Pons (tissue), 1 donor: ENCODE results near the gene RSPO4.

Experiments used
- DNase-seq: peaks from one replicate; pipeline ENCODE4 v3.0.0-alpha.2; 2016; ENCODE audit warnings: low spot score

Gene RSPO4

DNA sequence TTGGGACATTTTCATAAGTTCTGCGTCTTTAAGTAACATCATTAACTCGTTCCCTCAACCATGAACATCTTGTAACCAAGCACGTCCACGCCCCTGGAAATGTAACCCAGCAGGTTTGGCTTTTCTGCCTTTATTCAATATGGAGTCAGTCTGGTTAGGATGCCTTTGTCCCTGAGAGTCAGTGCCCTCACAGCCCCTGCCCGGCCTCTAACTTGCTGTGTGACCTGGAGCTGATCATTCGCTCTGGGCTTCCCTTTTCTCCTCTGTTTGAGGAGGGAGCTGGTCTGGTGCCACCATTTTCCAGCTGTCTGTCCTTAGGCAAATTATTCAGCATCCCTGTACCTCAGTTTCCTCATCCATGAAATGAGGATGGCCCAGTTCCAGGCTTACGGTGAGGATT, 59.5 kb downstream of the RSPO4 start:
- DNase-seq: no peak

DNA sequence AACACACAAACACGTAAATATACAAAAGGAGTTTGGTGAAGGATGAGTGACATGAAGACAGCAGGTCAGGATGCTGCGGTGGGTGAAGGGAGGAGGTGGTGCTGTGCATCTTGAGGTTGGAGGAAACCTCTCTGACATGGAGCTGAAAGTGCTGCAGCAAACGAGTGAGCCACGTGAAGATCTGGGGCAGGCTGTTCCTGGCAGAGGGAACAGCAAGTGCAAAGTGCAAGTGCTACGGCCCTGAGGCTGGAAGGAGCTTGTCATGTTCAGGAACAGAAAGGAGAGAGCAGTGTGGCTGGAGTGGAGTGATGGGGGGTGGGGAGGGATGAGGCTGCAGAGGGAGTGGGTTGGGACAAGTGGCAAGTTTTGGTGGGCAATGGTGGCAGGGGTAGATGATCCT, 61.2 kb downstream of the RSPO4 start:
- no peak for DNase-seq

DNA sequence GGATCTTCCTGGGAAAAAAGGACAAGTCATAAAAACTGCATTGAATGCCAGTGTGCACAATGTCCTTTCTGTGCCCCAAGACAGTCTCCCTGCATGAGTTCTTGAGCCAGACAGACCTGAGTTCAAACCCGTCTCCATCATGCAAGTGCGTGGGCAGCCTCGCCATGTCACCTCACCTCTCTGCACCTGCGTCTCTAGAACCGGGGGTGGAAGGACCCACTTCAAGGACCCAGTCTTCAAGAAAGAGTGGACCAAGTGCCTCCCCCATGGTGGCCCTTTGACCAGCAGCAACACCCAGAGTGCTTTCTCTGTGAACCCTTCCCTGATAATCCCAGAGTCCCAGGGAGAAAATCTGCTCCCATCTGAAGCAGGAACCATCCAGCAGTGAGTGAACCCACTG, 62.5 kb downstream of the RSPO4 start:
- no peak for DNase-seq

DNA sequence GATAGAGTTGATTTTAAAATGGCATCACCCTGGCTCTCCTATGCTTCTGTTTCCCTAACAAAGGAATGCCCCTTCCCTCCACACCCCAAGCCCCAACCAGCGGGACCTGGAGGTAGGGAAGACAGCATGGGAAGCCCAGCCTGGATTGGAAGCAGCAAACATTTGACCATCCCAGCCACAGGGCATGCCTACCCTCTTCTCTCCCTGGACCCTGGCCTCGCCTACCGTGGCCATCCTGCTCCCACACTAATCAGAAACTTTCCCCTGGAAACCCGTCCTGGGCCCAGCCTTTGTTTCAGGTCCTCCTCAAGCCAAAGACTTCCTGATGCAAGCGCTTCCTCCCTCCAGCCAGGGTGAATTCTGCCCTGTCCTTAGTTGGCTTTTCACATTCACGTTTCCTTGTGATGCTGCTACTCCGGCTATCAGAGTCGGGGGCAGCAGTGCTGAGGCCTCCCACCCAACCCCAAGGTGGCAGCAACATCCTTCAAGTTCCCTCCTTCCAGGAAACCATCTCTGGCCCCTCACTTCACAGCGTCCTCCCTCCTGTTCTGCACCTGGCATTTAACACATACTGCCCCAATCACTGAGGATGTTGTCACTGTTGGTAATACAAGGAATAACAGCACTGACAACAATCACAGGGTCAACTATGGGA, 67.8 kb downstream of the RSPO4 start:
- DNase-seq: no peak

DNA sequence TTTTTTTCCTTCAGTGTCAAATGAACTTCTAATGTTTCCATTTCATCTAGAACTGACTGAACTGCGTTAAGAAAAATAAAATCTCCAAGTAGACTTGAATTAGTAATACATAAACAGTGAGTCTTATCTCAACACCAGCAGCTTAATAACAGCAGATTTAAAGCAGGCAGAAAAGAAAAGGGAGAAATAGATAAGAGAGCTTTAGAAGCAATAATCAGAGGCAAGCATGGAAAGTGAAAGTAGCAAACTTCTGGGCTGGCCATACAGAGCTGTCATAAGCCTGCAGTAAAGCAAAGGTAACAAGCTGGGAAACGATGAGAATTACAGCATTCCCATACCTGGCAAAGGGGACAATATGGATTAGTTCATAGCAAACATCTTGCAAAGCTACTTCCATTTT, 69.1 kb downstream of the RSPO4 start:
- no peak for DNase-seq

DNA sequence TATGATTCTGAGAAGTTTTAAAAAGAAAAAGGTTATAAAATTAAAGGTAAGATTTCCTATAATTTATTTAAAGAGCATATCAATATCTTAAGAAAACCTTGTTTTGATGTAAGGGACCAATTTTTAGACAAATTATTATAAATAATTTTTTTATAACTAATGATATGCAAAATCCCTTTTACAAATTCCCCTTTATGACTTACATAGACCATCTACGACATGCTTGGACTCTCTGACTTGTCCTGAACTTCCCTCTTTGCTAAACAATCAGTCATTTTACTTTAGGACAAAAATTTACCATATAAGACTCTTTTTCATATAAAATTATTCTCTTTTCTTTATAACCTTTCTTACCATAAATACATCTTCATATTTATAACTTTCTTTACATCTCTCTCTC, 70.7 kb downstream of the RSPO4 start:
- no peak for DNase-seq

DNA sequence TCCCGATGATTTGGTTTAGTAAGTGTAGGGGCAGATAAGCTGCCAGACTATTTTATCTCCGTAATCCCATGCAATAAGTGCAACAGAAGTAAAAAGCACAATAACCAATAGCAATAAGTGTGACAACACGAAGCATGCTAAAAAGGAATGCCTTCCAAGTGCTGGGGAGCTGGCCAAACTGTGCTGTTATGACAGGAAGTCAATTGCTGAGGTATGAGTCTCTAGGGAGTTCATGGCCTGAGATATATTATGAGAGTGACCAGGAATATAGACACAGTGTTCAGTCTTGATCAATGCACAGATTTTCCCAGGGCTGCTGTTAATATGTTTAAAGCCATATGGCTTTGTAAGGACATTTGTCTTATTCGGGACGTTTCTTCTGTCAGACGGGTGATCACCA, 75.4 kb downstream of the RSPO4 start:
- DNase-seq: no peak

DNA sequence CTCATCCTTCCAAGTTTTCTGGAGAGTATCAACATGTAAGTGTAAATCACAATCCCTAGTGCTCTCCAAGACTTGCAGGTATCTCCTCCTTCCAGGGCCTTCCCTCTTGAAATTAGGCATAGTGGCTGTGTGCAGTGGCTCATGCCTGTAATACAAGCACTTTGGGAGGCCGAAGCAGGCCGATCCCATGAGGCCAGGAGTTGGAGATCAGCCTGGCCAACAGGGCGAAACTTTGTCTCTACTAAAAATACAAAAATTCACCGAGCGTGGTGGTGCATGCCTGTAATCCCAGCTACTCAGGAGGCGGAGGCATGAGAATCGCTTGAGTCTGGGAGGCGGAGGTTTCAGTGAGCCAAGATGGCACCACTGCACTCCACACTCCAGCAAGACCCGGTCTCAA, 76.6 kb downstream of the RSPO4 start:
- no peak for DNase-seq

DNA sequence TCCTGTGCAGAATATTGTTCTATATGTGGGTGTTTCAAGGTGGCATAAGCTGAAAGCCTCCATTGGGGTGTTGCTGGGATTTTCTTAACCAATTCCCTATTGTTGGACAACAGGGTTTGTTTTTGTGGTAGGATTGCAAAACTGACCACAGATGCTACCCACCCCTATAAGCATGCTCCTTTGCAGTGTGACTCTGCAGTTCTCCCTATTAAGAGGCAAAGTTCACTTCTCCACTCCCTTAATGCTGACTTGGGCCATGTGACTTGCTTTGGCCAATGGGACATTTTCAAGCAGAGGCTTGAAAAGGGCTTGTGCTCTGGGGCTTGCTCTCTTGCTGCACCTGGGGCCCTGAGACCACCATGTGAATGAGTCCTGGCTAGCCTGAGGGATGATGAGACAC, 77.5 kb downstream of the RSPO4 start:
- no peak for DNase-seq

DNA sequence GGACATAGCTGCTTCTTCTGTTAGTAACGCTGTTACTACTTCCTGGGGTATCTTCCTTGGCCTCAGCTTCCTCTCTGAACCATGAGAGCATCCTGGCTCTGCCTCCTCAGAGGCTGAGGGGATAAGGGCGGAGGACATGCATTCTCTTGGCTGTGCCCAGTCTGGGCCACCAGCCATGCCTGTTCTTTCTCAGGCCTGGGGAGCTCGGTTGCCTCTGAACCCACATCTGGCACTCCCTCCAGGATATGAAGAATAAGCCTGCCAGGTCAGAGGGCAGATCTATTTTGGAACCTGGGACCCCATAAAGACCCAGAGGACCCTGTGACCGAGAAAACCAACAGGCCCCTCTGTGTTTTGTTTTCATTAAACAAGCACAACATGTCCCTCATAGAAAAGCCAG, 79.3 kb downstream of the RSPO4 start:
- DNase-seq: no peak

DNA sequence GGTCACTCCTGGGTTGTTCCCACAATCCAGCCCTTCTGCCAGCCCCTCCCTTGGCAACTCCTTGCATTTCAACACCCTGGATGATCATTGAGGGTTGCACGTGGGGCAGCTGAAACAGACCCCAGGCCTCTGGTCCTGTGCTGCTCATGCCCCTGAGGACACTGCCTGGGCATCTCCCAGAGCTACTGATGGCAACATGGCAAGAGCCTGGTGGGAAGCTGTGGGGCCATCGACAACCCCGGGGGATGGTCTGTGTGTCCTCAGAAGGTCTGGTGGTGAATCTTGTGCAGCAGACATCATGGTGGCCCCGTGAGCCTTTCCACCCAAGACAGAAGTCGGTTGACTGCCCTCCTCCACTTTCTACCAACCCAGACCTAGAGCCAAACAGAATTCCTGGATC, 81.0 kb downstream of the RSPO4 start:
- DNase-seq: no peak

DNA sequence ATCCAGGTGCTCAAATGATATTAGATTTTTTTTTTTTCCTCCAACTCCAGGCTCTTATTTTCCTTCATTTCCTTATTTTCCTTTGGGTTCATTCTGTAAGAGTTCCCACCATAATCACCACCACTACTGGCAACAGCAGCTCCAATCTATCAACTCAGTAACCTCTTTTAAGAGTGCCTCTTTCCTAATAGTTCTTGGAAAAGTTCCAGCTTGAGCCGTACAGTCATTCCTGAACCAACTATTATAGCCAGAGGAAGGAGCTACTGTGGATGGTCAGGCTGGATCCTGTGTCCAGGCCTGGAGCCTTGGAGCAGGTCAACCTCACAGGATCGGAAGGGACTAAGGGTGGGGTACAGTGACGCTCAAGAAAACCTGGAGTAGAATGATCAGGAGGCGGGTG, 81.8 kb downstream of the RSPO4 start:
- DNase-seq: no peak

DNA sequence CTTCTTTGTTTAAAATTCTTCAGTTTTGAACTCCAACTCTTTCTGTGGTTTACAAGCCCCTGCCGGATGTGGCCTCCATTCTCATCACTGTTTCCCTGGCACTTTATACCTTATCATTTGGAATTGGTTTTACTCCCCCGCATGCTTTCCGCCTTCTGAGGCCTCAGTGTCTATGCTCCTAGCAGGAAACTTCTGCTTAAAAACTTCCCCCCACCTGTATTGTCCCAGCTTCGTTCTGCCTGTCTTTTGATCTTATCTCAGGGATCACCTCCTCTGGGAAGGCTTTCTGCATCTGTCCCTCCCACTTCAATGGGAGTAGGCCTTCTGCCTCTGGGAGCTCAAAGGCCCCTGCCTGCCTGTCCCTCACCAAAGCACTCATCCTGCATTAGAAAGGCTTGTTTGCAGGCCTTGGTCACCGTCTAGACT, 82.6 kb downstream of the RSPO4 start:
- DNase-seq: no peak

DNA sequence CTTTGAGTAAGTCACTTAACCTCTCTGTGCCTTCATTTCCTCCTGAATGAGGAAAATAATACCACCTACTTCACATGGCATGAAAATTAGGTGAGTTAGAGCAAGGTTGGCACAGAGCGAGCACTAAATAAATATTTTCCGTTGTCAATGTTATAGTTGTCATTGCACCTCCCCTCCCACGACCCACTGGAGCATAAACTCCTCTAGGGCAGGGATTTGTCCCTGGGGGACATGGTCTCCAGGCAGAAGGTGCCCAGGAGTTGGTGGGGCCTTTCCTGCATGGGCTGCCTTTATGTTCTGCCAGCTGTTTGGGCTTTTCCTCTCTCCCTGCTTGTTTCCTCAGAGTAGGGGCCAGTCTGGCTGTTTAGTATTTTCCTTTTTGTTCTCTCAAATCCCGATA, 84.7 kb downstream of the RSPO4 start:
- no peak for DNase-seq

DNA sequence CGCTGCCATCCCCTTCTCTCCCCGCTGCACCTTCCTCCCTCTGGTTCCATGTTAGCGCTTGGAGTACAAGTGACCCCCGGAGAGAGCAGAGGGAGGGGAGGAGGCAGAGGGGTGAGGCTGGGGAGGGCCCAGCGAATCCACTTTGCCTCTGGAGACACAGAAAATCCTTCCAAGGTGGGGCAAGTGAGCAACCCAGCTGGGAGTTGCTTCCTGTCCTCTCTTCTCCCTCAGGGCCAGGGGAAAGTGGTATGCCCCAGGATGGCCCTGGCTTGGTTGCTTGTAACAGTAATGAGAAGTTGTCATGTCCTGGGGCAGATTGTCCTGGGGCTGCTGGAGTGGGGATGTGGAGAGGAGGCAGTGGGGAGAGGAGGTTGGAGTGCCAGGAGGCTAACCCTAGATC, 85.3 kb downstream of the RSPO4 start:
- DNase-seq: no peak

DNA sequence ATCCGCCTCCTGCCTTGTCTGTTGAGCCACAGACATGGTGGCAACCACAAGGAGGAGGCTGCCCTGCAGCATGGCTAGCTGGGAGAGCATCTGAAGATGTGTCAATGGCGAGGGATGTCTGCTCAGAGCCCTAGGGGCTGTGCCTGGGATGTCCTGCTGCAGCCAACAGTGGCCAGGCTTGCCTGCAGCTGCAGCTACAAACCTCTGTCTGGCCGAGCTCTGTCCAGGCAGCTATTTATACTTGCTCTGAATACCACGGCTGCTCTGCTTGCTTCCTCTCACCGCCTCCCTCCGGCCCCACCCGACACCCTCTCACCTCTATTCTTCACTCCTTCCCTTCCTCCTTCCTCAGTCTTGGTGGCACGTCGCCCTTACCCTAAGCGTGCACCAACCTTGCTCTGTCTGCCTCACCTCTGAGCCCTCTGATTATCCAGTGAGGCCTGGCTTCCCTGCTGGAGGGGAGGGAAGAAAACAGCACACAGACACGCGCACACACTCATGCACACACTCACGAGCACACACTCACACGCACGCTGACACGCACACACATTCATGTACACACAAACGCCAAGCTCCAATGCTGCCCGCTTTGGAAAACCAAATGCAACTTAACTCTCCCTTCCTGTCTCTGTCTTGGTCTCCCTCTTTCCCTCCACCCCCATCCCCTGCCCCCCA, 85.8 kb downstream of the RSPO4 start, which contains the start of gene ANGPT4:
TSS of gene ANGPT4 (minus strand) at position 210 of the 675 bp plus-strand sequence. CDS start at position 90, 120 bp downstream.
- DNase-seq: no peak

DNA sequence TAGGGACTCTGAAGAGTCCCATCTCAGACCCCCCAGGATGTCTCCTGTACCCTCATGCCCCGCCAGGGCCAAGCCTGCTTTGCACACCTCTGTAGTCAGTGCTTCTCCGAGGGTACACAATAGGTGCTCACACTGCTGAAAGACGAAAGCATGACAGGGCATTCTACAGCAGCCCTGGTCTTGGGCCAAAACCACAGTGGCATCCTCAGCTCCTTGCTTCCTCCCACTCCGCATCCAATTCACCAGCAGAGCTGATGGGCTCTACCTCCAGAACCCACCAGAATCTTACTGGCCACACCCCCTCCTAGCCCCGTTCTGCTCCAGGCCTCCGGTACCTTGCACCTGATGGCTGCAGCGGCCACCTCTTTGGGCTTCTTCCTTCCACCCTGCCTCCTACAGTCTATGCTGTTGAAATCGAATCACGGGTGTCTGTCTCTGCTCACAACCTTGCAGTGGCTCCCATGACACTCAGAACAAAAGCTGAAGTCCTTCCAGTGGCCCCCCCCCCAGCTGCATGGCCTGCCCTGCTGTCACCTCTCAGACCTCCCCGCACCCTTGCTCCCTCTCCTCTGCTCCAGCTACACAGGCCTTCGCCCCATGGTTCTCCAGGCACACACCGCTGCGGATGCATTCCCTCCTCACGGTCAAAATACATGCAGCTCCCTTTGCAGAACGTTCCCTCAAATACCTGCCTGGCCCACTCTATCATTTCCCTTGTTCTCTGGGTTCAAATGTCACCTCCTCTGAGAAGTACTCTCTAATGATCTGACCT, 87.2 kb downstream of the RSPO4 start:
- DNase-seq: peak; percentile 5

DNA sequence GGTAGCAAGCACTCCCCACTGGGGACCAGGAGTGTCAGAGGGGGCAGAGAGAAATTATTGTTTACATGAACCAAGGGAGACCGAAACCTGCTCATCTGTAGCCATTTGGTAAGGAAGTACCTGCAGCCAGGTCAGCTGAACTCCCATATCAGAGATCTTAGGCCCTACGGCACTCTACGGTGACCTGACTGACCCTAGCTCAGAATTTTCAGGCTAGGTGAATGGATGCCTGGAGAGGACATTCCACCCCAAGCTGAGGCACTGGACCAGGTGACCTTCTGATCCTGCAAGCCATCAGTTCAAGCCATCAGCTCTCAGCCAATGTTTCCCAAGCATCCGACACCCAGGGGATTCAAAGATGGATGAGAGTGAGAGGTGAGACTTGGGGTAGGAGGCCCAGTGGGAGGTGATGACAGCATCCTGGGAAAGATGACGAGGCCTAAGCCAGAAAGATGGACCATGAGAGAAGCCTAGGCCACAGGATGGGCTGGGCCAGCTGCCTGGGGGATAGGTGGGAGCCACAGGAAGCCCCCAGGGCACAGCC, 88.7 kb downstream of the RSPO4 start:
- no peak for DNase-seq

DNA sequence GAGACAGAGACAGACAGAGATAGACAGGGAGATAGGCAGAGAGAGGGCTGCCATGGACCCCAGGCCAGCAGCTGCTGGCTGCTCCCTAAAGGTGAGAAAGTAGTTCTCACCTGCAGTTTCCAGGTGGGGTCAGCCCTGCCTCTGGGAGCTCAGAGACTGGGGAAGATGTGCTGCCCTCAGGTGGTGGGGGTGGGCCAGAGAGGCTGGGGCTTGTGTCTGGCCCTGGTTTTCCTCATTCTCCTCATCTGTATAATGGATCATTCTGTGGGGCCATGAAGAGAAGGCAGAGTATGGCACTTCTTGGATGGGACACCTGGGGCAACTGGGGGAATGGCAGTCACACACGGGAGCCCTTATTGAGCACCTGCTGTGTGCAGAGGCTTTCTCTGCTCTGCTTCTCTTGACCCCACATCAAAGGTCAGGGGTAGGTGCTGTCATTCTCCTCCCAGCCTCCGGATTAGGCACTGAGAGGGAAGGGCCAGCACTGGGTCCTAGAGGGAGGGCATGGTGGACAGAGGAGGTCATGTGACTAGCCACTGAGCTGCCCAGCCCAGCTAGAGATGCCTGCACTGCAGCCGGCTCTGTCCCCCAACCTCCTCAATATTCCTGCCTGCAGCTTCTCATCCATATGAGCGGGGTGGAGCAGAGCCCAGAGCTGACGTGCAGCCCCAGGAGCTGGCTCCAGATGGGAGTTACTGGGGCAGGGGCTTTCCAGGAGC, 90.1 kb downstream of the RSPO4 start:
- no peak for DNase-seq

DNA sequence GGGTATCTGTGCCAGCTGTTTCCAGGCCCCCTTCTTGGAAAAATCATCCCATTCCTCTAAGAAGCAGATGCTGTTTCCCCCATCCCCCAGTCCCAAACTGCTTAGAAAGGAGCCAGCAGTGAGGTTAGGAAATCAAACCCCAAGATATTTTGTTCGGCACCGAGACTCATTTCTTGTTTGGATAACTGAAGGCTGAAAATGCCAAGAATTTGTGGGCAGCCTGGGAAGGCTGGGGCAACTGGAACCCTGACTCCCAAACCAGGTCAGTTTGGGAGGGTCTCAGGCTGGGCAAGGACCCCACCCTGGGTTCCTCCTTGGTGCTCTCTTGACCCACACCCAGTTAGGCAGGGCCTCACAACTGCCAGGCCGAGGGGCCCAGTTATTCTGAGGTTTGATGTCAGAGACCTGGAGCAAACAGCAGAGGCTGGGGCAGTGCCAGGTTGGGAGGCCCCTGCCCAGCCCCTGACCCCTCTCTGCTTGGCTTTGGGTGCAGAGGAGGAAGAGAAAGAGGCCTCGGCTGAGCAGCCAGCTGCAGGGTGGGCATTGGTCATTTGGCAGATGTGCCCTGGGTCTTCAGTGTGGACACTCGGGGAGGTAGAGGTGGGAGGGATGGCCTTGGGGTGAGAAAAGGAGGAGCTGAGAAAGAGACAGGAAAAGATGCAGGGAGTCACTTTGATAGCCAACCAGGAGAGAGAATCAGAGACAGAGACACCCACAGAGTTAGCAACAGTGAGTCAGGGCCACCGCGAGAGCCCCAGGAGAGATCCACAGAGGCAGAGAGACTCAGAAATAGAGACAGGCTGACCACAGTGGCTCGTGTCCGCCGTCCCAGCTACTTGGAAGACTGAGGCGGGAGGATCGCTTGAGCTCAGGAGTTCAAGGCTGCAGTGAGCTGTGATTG, 91.0 kb downstream of the RSPO4 start:
- DNase-seq: no peak
